Endothelial cell of umbilical vein (primary cell): ENCODE data around the gene FSTL4. TPM values are rescaled to one million over a fixed set of nuclear protein-coding genes. Genes with fewer than 3 reads are reported as not detected.

ENCODE experiments used
- BruUV-seq: library from RNA; stranded (reverse); fragments of 400-500 nt; replicated peaks from 2 replicates; lab custom pipeline; 2021; lab: Mats Ljungman, UMichigan
- CTCF ChIA-PET: fragments of 300-600, 350-600 bp; sonication (Branson Sonifier 250); formaldehyde crosslinking; loops from one replicate; lab custom pipeline; 2021; ENCODE audit warnings: antibody characterized with exemption, inconsistent platforms; lab: Charles Lee
- POLR2A ChIA-PET: fragments of 300-600, 350-600 bp; sonication (Branson Sonifier 250); formaldehyde crosslinking; loops from one replicate; lab custom pipeline; 2021; ENCODE audit warnings: antibody characterized with exemption, inconsistent platforms; lab: Charles Lee
- DNase-seq: peaks from one replicate; pipeline ENCODE4 v3.0.0-alpha.2; 2011; ENCODE audit warnings: low read depth, low spot score
- FAIRE-seq: peaks from 2 replicates; lab custom pipeline; 2011; peaks lifted over from hg19 to GRCh38; lab: Jason Lieb, UNC
- H2AFZ ChIP-seq: 2 replicates; pipeline ENCODE4 v1.6.0; 2012; ENCODE audit warnings: low read depth, low read length, control low read depth, inconsistent platforms
- H3K27ac ChIP-seq: 2 replicates; pipeline ENCODE4 v1.5.1; 2011; ENCODE audit warnings: low read depth, mild to moderate bottlenecking, control low read depth, low read length, moderate library complexity; ENCODE audit not compliant: insufficient read depth
- H3K27me3 ChIP-seq, 2 experiments: 2 replicates each; pipeline versions ENCODE4 v1.6.0 to v1.6.1; 2011; ENCODE audit warnings: low read length in 2 of 2, mixed read lengths in 1 of 2; ENCODE audit not compliant: control insufficient read depth in 2 of 2, insufficient read depth in 2 of 2
- H3K36me3 ChIP-seq, 2 experiments: 2 replicates in 1 of 2; 3 replicates in 1 of 2; pipeline ENCODE4 v1.5.1; 2011; ENCODE audit warnings: low read length in 2 of 2, mild to moderate bottlenecking in 1 of 2, moderate library complexity in 1 of 2; ENCODE audit not compliant: control insufficient read depth in 2 of 2, insufficient read depth in 2 of 2; ENCODE audit errors: extremely low read depth in 1 of 2
- H3K4me1 ChIP-seq: 3 replicates; pipeline ENCODE4 v1.5.1; 2011; ENCODE audit warnings: mild to moderate bottlenecking, low read length; ENCODE audit not compliant: control insufficient read depth, insufficient read depth; ENCODE audit errors: extremely low read depth
- H3K4me2 ChIP-seq: 2 replicates; pipeline ENCODE4 v1.6.1; 2011; ENCODE audit warnings: low read length, control low read depth, mixed read lengths; ENCODE audit not compliant: insufficient read depth
- H3K4me3 ChIP-seq, 3 experiments: fragments of 200-600 bp in 1 of 3; sonication (generic), shearing (Covaris generic) in 1 of 3; replicated peaks in 1 of 3; 2 replicates each; pipeline ENCODE4 v1.5.1; 2011 to 2016; ENCODE audit warnings: control low read depth in 3 of 3, low read length in 3 of 3, mild to moderate bottlenecking in 2 of 3, inconsistent platforms in 1 of 3, low read depth in 1 of 3, moderate library complexity in 1 of 3; ENCODE audit not compliant: insufficient read depth in 1 of 3
- H3K79me2 ChIP-seq: 2 replicates; pipeline ENCODE4 v1.6.0; 2012; ENCODE audit warnings: low read length, inconsistent platforms; ENCODE audit not compliant: control insufficient read depth, insufficient read depth
- H3K9ac ChIP-seq: replicated peaks from 2 replicates; pipeline ENCODE3; 2011; ENCODE audit warnings: low read length, control low read depth; ENCODE audit not compliant: insufficient read depth; ENCODE audit errors: extremely low read depth
- H3K9me1 ChIP-seq: replicated peaks from 3 replicates; pipeline ENCODE4 v1.6.0; 2011; ENCODE audit warnings: mild to moderate bottlenecking, low read length; ENCODE audit not compliant: control insufficient read depth, insufficient read depth; ENCODE audit errors: extremely low read depth
- H3K9me3 ChIP-seq: replicated peaks from 2 replicates; pipeline ENCODE4 v1.5.1; 2012; ENCODE audit warnings: low read length, inconsistent platforms; ENCODE audit not compliant: control insufficient read depth, insufficient read depth
- H4K20me1 ChIP-seq: replicated peaks from 2 replicates; pipeline ENCODE3; 2011; ENCODE audit warnings: mild to moderate bottlenecking, low read length; ENCODE audit not compliant: control insufficient read depth, insufficient read depth; ENCODE audit errors: extremely low read depth
- EZH2 ChIP-seq: IDR thresholded peaks from 2 replicates; pipeline ENCODE4 v1.6.1; 2012; ENCODE audit warnings: borderline replicate concordance, low read depth, mild to moderate bottlenecking, moderate library complexity, low read length, inconsistent platforms; ENCODE audit not compliant: severe bottlenecking
- FOS ChIP-seq: IDR thresholded peaks from 2 replicates; pipeline ENCODE4 v1.6.1; 2011; ENCODE audit warnings: mild to moderate bottlenecking, low read length, moderate library complexity, borderline replicate concordance; ENCODE audit not compliant: insufficient read depth
- GATA2 ChIP-seq: IDR thresholded peaks from 2 replicates; pipeline ENCODE4 v1.7.0; 2011; ENCODE audit warnings: low read depth, mild to moderate bottlenecking, moderate library complexity, mixed read lengths, low read length; ENCODE audit not compliant: insufficient read length, insufficient read depth
- JUN ChIP-seq: IDR thresholded peaks from 2 replicates; pipeline ENCODE4 v1.6.1; 2011; ENCODE audit warnings: borderline replicate concordance, low read depth; ENCODE audit not compliant: insufficient read length, insufficient read depth
- MYC ChIP-seq: IDR thresholded peaks from one replicate; pipeline ENCODE4 v1.6.1; 2011; ENCODE audit warnings: mild to moderate bottlenecking, low read depth, low read length
- POLR2A ChIP-seq: IDR thresholded peaks from 2 replicates; pipeline ENCODE4 v1.6.1; 2012; ENCODE audit warnings: low read depth, mild to moderate bottlenecking, control low read depth, low read length
- POLR2AphosphoS5 ChIP-seq: IDR thresholded peaks from 2 replicates; pipeline ENCODE4 v1.6.1; 2012; ENCODE audit warnings: low read depth, mild to moderate bottlenecking, control low read depth, low read length, moderate library complexity; ENCODE audit not compliant: insufficient read depth
- dilution Hi-C: fragments of 300-500 bp; cut with MboI; formaldehyde crosslinking; loops from one replicate; pipeline ENCODE4 v1.15.0; 2019; ENCODE audit warnings: low sequenced_read_pairs; ENCODE audit not compliant: extremely low pct_ligation_motif_present
- intact Hi-C: fragments of 100-400 bp; cut with micrococcal nuclease; formaldehyde crosslinking; loops from one replicate; pipeline ENCODE4 v1.10.0; 2022
- polyA plus RNA-seq, 4 experiments: library from polyadenylated mRNA; depleted of rRNA in 3 of 4; stranded (reverse) in 3 of 4; unstranded in 1 of 4; fragments of >200 nt; gene quantifications; 2 replicates each; pipeline versions ENCODE4 v1.2.1 to v1.2.3, GENCODE V29; 2011 to 2012; ENCODE audit warnings: missing spikeins in 1 of 4
- total RNA-seq: library from RNA; stranded (reverse); gene quantifications from 2 replicates; pipeline ENCODE4 v1.2.3, GENCODE V29; 2021
- TF ChIP-seq, protein P1 (sequence below): IDR thresholded peaks from 2 replicates; pipeline ENCODE4 v1.6.1; 2011; ENCODE audit not compliant: insufficient read depth, insufficient read length
- TF ChIP-seq, protein P2 (sequence below), 2 donors: IDR thresholded peaks; 1 replicate in 1 of 2; 2 replicates in 1 of 2; pipeline ENCODE4 v1.5.1; 2011; ENCODE audit warnings: low read length in 2 of 2, mild to moderate bottlenecking in 2 of 2, moderate library complexity in 2 of 2, control low read depth in 1 of 2, inconsistent platforms in 1 of 2, low read depth in 1 of 2; ENCODE audit not compliant: insufficient read depth in 1 of 2; ENCODE audit errors: extremely low read depth in 1 of 2

FSTL4 gene
- total and polyA plus RNA-seq, 2 donors (not counting 3 experiments of a cell fraction or from before 2014, with no cell fraction given): 0.18 TPM; not detected in 1

GRCh38 chr5:133485468-133485867, 126.9 kb downstream of the FSTL4 start:
- DNase-seq: no peak

More at GRCh38 chr5:133485468-133485867, 126.9 kb downstream of the FSTL4 start:
- intact Hi-C loops (no loop called here), dilution Hi-C loops (no loop called here)
- TF ChIP-seq FOS: no peak
- TF ChIP-seq POLR2A: no peak
- TF ChIP-seq MYC: no peak
- no peak for TF ChIP-seq POLR2AphosphoS5
- no peak for TF ChIP-seq EZH2
- TF ChIP-seq, protein P1, sequence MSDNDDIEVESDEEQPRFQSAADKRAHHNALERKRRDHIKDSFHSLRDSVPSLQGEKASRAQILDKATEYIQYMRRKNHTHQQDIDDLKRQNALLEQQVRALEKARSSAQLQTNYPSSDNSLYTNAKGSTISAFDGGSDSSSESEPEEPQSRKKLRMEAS: no peak
- TF ChIP-seq GATA2: no peak
- TF ChIP-seq JUN: no peak
- TF ChIP-seq, protein P2, sequence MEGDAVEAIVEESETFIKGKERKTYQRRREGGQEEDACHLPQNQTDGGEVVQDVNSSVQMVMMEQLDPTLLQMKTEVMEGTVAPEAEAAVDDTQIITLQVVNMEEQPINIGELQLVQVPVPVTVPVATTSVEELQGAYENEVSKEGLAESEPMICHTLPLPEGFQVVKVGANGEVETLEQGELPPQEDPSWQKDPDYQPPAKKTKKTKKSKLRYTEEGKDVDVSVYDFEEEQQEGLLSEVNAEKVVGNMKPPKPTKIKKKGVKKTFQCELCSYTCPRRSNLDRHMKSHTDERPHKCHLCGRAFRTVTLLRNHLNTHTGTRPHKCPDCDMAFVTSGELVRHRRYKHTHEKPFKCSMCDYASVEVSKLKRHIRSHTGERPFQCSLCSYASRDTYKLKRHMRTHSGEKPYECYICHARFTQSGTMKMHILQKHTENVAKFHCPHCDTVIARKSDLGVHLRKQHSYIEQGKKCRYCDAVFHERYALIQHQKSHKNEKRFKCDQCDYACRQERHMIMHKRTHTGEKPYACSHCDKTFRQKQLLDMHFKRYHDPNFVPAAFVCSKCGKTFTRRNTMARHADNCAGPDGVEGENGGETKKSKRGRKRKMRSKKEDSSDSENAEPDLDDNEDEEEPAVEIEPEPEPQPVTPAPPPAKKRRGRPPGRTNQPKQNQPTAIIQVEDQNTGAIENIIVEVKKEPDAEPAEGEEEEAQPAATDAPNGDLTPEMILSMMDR (IDR thresholded peaks at IDR 0.05; ENCODE audit: extremely low read depth in 1 of 2, insufficient read depth in 1 of 2, low read depth in 1 of 2, low read length in 2 of 2): no peak
- no peaks in the 10 kb centered on the region for H3K9me3 ChIP-seq
- H3K4me2 ChIP-seq: no peak overlapping the region
- H3K36me3 ChIP-seq: no peaks in the 10 kb centered on the region
- H3K4me1 ChIP-seq: peaks cover 14% of the 10 kb centered on the region
- FAIRE-seq: no peak
- no TSS peak for BruUV-seq
- no peaks in the 10 kb centered on the region for H3K79me2 ChIP-seq
- no peak overlapping the region for H2AFZ ChIP-seq
- H3K9ac ChIP-seq: no peak overlapping the region
- H3K4me3 ChIP-seq: no peak overlapping the region
- no peak overlapping the region for H3K27ac ChIP-seq
- H4K20me1 ChIP-seq: no peaks in the 10 kb centered on the region
- no peaks in the 10 kb centered on the region for H3K9me1 ChIP-seq
- POLR2A ChIA-PET: no interaction called here
- H3K27me3 ChIP-seq: peaks cover 0 to 3% of the 10 kb centered on the region in 2 experiments
- CTCF ChIA-PET: interaction anchor here (0.9 kb wide), 1 partner anchor 62 kb away, joined by 4 read pairs; no protein-coding TSS in a partner anchor
